Body of pancreas (tissue), 4 donors: ENCODE measurements around the gene RABIF.

ENCODE experiments used
- CTCF ChIP-seq, 7 experiments: fragments of 450-650 bp in 4 of 7; fragments of 200-600 bp in 3 of 7; sonication (generic) in 3 of 7; IDR thresholded peaks; one replicate each; pipeline ENCODE4 v1.5.1; 2016 to 2019; ENCODE audit warnings: antibody characterized with exemption in 7 of 7
- POLR2A ChIP-seq, 3 donors: fragments of 450-650 bp; IDR thresholded peaks; one replicate each; pipeline ENCODE4 v1.6.1; 2016; ENCODE audit warnings: antibody characterized with exemption in 3 of 3, mild to moderate bottlenecking in 2 of 3

- TF ChIP-seq CTCF (IDR thresholded peaks at IDR 0.05), result no peak
- no peak for TF ChIP-seq POLR2A (IDR thresholded peaks at IDR 0.05)
These were observed 32.9 kb downstream of the RABIF start for GRCh38 chr1:202856014-202856413.
